Body of pancreas (tissue), 4 donors: ENCODE measurements around the gene PDCD1.

Source experiments
- CTCF ChIP-seq, 7 experiments: fragments of 450-650 bp in 4 of 7; fragments of 200-600 bp in 3 of 7; sonication (generic) in 3 of 7; IDR thresholded peaks; one replicate each; pipeline ENCODE4 v1.5.1; 2016 to 2019; ENCODE audit warnings: antibody characterized with exemption in 7 of 7
- POLR2A ChIP-seq, 3 donors: fragments of 450-650 bp; IDR thresholded peaks; one replicate each; pipeline ENCODE4 v1.6.1; 2016; ENCODE audit warnings: antibody characterized with exemption in 3 of 3, mild to moderate bottlenecking in 2 of 3

GRCh38 chr2:241895427-241895711 lies 36.7 kb upstream of the PDCD1 start:
- TF ChIP-seq CTCF (IDR thresholded peaks at IDR 0.05): no peak
- no peak for TF ChIP-seq POLR2A (IDR thresholded peaks at IDR 0.05)
